Measurements from ENCODE around the gene LRRC55.

DNA sequence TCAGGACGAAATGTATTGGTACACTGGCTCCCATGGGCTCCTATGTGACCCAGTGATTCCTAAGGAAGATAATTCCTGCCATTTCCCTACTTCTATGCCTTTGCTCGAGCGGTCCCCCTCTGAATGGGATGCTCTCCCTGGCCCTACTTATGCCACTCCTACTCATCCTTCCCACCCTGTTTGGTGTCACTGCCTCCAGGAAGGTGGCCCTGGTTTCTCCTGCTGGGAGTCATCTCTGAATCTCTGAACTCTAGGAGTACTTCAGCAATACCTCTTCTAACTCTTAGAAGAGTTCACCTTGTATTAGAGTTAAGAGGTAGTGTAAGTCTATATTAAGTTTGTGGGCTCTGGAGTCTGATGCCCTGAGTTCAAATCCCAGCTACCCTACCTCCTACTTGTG is 35.5 kb upstream of the LRRC55 start:
- TF ChIP-seq, protein P1, sequence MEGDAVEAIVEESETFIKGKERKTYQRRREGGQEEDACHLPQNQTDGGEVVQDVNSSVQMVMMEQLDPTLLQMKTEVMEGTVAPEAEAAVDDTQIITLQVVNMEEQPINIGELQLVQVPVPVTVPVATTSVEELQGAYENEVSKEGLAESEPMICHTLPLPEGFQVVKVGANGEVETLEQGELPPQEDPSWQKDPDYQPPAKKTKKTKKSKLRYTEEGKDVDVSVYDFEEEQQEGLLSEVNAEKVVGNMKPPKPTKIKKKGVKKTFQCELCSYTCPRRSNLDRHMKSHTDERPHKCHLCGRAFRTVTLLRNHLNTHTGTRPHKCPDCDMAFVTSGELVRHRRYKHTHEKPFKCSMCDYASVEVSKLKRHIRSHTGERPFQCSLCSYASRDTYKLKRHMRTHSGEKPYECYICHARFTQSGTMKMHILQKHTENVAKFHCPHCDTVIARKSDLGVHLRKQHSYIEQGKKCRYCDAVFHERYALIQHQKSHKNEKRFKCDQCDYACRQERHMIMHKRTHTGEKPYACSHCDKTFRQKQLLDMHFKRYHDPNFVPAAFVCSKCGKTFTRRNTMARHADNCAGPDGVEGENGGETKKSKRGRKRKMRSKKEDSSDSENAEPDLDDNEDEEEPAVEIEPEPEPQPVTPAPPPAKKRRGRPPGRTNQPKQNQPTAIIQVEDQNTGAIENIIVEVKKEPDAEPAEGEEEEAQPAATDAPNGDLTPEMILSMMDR (IDR thresholded peaks at IDR 0.05) = no peak
- no peak for TF ChIP-seq POLR2A (IDR thresholded peaks at IDR 0.05)
